GM12874 (cell line): ENCODE results near the gene FGF16.

ENCODE experiments used
- TF ChIP-seq, protein P1 (sequence below): IDR thresholded peaks from 2 replicates; pipeline ENCODE4 v1.5.1; 2011; ENCODE audit warnings: low read depth, mild to moderate bottlenecking, control low read depth, low read length, moderate library complexity; ENCODE audit not compliant: insufficient read depth

FGF16 gene

DNA sequence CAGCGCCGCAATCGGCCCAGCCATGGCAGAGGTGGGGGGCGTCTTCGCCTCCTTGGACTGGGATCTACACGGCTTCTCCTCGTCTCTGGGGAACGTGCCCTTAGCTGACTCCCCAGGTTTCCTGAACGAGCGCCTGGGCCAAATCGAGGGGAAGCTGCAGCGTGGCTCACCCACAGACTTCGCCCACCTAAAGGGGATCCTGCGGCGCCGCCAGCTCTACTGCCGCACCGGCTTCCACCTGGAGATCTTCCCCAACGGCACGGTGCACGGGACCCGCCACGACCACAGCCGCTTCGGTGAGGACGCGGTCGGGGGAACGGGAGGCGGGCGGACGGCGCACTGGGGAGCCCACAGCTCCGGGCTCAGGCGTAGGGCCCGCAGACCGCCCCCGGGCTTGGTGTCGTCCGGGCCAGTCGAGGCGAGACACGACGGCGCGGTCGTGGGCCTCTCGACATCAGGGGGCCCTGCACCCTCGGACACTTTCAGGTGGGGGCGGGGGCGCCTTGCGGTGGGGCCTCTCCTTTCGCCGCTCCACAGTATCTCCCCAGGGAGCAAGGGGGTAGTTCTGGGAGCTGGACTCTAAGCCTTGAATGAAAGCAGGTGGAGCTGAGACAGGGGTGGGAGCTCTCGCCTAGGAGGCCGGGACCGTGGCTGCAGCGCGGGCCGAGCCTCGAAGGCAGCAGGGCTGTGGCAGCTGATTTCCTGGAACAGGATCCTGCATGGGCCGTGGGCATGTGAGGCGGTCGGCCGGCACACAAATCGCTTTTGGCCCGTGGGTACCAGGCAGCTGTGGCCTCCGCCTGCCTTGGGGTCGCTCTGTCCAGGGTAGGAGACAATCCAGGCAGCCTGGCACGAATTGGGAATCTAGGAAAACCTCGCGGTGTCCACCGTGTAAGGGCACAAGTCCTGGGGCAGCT is 722 bp downstream of the FGF16 start:
- TF ChIP-seq, protein P1, sequence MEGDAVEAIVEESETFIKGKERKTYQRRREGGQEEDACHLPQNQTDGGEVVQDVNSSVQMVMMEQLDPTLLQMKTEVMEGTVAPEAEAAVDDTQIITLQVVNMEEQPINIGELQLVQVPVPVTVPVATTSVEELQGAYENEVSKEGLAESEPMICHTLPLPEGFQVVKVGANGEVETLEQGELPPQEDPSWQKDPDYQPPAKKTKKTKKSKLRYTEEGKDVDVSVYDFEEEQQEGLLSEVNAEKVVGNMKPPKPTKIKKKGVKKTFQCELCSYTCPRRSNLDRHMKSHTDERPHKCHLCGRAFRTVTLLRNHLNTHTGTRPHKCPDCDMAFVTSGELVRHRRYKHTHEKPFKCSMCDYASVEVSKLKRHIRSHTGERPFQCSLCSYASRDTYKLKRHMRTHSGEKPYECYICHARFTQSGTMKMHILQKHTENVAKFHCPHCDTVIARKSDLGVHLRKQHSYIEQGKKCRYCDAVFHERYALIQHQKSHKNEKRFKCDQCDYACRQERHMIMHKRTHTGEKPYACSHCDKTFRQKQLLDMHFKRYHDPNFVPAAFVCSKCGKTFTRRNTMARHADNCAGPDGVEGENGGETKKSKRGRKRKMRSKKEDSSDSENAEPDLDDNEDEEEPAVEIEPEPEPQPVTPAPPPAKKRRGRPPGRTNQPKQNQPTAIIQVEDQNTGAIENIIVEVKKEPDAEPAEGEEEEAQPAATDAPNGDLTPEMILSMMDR, result no peak

DNA sequence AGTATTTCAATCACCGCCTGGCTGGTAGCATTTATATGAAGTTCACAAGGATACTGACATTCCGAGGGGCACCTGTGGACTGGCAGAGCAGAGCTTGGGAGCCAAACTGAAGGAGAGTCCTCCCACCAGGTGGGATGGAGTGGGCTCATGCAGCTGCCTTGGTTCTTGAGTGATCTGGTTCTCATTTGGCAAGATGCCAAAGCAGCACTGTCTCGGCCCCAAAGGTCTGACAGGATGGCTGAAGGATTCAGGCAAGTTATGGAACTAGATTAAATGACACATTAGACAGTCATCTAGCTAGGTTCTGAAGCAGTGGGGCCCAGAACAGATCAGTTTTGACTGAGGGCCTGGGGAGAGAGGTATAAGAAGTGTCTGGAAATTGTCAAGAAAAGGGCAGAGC is 3.2 kb downstream of the FGF16 start:
- TF ChIP-seq, protein P1, result no peak

DNA sequence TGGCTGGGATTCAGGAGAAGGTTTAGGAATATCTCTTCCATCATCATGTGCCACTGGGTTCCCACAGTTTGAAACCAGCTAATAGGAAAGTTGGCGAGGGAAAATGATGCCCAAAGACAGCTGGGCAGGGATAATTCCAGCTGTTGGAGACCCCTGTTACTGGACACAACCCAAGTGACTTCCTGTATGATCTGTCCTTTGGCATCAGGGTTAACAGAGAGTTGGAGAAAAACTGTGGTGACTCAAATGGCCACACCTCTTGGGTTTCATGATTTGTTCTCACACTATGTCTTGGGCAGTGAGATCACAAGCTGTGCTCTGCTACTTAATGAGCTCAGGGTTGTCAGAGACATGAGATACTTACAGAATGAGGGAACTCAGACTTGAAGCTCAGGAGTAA is 3.8 kb downstream of the FGF16 start:
- TF ChIP-seq, protein P1, result no peak

DNA sequence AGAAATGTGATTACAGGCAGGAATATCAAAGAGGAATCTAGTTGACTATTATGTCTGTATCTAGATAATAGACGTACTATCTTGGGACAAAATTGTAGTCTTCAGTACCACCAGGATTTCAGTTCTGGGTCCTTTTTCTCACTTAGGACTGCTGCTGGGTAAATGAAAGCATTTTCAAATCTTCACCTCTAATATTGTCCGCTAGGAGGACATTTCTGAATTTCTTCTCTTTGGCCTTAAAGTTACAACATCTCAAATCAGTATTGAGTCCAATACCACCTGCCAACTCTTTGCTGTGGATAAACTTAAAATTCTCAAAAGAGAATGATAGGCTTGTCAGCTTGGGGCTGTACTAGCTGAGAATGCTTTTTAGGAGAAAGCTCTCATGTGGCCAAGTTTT is 6.0 kb downstream of the FGF16 start:
- TF ChIP-seq, protein P1, result 0 out of 2 replicates have a peak, but pooled peaks have one; percentile 1

DNA sequence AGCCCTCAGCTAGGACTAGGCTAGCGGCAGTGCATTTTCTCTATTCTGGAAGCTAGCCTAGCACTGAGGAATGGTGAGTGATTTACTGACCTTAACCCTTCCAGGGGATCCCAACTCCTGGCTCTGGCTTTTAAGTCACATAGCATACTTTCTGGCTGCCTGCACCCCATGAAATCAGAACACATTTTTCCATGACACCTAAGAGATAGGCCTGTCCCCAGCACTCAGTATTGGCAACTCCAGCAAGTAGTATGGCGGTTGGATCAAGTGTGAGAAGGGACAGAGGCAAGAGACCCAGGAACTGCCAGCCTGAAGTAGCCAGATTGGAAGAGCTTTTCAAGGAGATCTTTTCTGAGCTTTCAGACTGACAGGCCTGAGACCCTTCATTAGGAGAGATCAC is 8.2 kb downstream of the FGF16 start:
- TF ChIP-seq, protein P1, result no peak

DNA sequence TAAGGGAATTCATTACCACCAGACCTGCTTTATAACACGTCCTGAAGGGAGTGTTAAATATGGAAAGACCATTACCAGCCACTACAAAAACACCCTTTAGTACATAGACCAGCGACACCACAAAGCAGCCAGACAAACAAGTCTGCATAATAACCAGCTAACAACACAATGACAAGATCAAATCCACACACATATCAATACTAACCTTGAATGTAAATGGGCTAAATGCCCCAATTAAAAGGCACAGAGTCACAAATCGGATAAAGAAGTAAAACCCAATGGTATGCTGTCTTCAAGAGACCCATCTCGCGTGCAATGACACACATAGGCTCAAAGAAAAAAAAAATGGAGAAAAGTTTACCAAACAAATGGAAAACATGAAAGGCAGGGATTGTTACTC is 36.9 kb downstream of the FGF16 start:
- TF ChIP-seq, protein P1, result no peak

DNA sequence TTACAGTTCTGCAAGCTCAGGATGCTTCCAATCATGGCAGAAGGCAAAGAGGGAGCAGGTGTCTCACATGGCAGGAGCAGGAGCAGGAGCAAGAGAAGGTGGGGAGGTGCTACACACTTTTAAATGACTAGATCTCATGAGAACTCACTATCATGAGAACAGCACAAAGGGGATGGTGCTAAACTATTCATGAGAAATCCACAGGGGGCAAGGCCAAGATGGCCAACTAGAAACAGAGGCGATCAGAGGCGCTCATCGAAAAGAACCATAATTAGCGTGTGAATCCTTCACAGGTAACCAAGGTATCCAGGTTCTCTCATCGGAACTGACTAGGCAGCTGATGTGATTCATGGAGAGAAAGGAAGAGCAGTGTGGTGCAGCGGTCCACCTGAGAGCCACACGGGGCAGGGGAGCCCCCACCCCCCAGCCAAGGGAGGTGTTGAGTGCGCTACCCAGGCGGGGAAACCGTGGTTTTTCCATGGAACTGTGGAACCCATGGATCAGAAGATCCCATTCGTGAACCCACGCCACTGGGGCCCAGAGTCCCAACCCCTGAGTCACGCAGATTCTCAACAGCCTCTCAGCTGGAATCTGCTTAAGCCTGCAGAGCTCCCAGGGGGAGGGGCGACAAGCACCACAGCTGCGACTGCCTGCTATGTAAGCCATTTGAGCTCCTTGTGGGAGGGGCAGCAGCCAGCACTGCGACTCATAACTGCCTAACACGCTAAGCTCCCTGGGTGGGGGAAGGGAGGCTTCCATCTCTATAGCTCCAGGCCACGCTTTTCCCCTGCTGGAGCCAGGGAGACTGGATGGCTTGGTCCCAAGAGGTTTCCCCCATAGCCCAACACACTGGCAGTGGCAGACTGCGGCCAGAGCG is 46.7 kb downstream of the FGF16 start:
- TF ChIP-seq, protein P1, result no peak
